Mucosa of descending colon (tissue), 3 donors: ENCODE data around the gene MOB1B. TPM values are rescaled to one million over a fixed set of nuclear protein-coding genes. Genes with fewer than 3 reads are reported as not detected.
A peak's percentile ranks its signal among the peaks of the same experiment; 100 is the strongest.
"Not testable (repeated sequence)": the region's sequence is repeated elsewhere in the genome, so short reads cannot be mapped to it uniquely, and the experiment has no call there.

Experiments used
- ATAC-seq: fragments of 200-7000 bp; cut with Tn5 transposase; one replicate; pipeline ENCODE4 v1.9.1; 2020; ENCODE audit warnings: mild to moderate bottlenecking, moderate library complexity
- DNase-seq, 3 donors: peaks; one replicate each; pipeline ENCODE4 v3.0.0-alpha.2; 2020
- H3K36me3 ChIP-seq: fragments of 200-600 bp; one replicate; pipeline ENCODE4 v1.8.0; 2021; ENCODE audit warnings: low read depth, mild to moderate bottlenecking
- H3K4me1 ChIP-seq: fragments of 200-600 bp; one replicate; pipeline ENCODE4 v1.8.0; 2021; ENCODE audit warnings: low read depth, mild to moderate bottlenecking
- H3K4me3 ChIP-seq: fragments of 200-600 bp; one replicate; pipeline ENCODE4 v1.8.0; 2021; ENCODE audit warnings: mild to moderate bottlenecking
- H3K9me3 ChIP-seq: fragments of 200-600 bp; one replicate; pipeline ENCODE4 v1.8.0; 2021; ENCODE audit warnings: mild to moderate bottlenecking
- CTCF ChIP-seq: fragments of 200-600 bp; IDR thresholded peaks from one replicate; pipeline ENCODE4 v1.8.0; 2022; ENCODE audit warnings: antibody characterized with exemption, mild to moderate bottlenecking
- intact Hi-C, 2 donors: fragments of 100-400 bp; cut with DNase I in 1 of 2; cut with micrococcal nuclease in 1 of 2; formaldehyde crosslinking; loops; one replicate each; pipeline versions ENCODE4 v1.11.0 to v1.11.1; 2022; cut with DNase I, micrococcal nuclease
- total RNA-seq, 3 donors: library from RNA; stranded (reverse); fragmentation: NEBNext Ultra II Directional in 2 of 3; extraction: Animal tissue kit (Norgen Biotek cat#: 25700) in 2 of 3; gene quantifications; one replicate each; pipeline versions ENCODE4 v1.2.1 to v1.2.4, GENCODE V29; 2021 to 2023
- donor health status: DM: no; HTN: no; CAD: no; lungs with moderate emphysema.
- donor health status: DM: no; HTN: no; CAD: no.
- donor health status: DM: no; HTN: yes; CAD: no.

The MOB1B gene
- total RNA-seq, 3 donors from 2014 or later, result 12.2 to 22.3 (median 12.8) TPM

GRCh38 chr4:70997546-70997945 lies 95.4 kb downstream of the MOB1B start:
- DNase-seq, result no peak
- Histone ChIP-seq H3K36me3 (no peaks in the 10 kb centered on the region), H3K4me1 (peaks cover 9% of the 10 kb centered on the region), H3K9me3 (no peaks in the 10 kb centered on the region), H3K4me3 (no peak overlapping the region)
- intact Hi-C loops, result loop anchor here in 1 of 2 donors (10.0 kb wide), 1 partner anchor 173 kb away; no protein-coding TSS in a partner anchor
- no peak for ATAC-seq
- no peak for TF ChIP-seq CTCF

GRCh38 chr4:70999639-71000038 lies 97.5 kb downstream of the MOB1B start:
- intact Hi-C loops, result loop anchor here in 1 of 2 donors (10.0 kb wide), 1 partner anchor 175 kb away; no protein-coding TSS in a partner anchor
- not testable (repeated sequence) for H3K4me3 ChIP-seq, H3K36me3 ChIP-seq, H3K4me1 ChIP-seq, H3K9me3 ChIP-seq, ATAC-seq, DNase-seq

GRCh38 chr4:71001363-71001762 lies 99.2 kb downstream of the MOB1B start:
- H3K36me3 ChIP-seq, H3K9me3 ChIP-seq, H3K4me1 ChIP-seq, intact Hi-C loops, DNase-seq, ATAC-seq, H3K4me3 ChIP-seq: not testable (repeated sequence)

GRCh38 chr4:71004281-71004851 lies 102.2 kb downstream of the MOB1B start:
- intact Hi-C loops, result no loop called here
- Histone ChIP-seq H3K4me3 (no peak overlapping the region), H3K36me3 (no peaks in the 10 kb centered on the region), H3K9me3 (no peaks in the 10 kb centered on the region), H3K4me1 (no peaks in the 10 kb centered on the region)
- ATAC-seq (peak; percentile 29), DNase-seq (peak in 2 of 3 donors; percentile 32 to 59)
- no peak for TF ChIP-seq CTCF

- H3K9me3 ChIP-seq, H3K36me3 ChIP-seq, intact Hi-C loops, H3K4me1 ChIP-seq, DNase-seq, H3K4me3 ChIP-seq, ATAC-seq: not testable (repeated sequence)
These were observed 102.9 kb downstream of the MOB1B start for GRCh38 chr4:71005025-71005424.

GRCh38 chr4:71006203-71006907 lies 104.2 kb downstream of the MOB1B start:
- no peaks in the 10 kb centered on the region for H3K4me1 ChIP-seq
- H3K4me3 ChIP-seq, result no peak overlapping the region
- DNase-seq, result no peak
- no peak for TF ChIP-seq CTCF
- H3K36me3 ChIP-seq, result no peaks in the 10 kb centered on the region
- intact Hi-C loops, result no loop called here
- H3K9me3 ChIP-seq, result no peaks in the 10 kb centered on the region
- peak; percentile 32 for ATAC-seq

- intact Hi-C loops, result no loop called here
- Histone ChIP-seq H3K36me3 (no peaks in the 10 kb centered on the region), H3K4me1 (no peaks in the 10 kb centered on the region), H3K9me3 (no peaks in the 10 kb centered on the region), H3K4me3 (no peak overlapping the region)
- ATAC-seq (no peak), DNase-seq (no peak)
- no peak for TF ChIP-seq CTCF
These were observed 106.0 kb downstream of the MOB1B start for GRCh38 chr4:71008196-71008595.
